SJSA1 (cell line): Measurements from ENCODE around the gene RTBDN. TPM values are rescaled to one million over a fixed set of nuclear protein-coding genes. Genes with fewer than 3 reads are reported as not detected.
A peak's percentile ranks its signal among the peaks of the same experiment; 100 is the strongest.

Experiments
- DNase-seq, 2 experiments: peaks; one replicate each; pipeline ENCODE4 v3.0.0-alpha.2; 2015 to 2020; ENCODE audit warnings: low spot score in 2 of 2, low read depth in 1 of 2
- H3K27ac ChIP-seq: fragments of 250-450 bp; sonication (Bioruptor Pico); 2 replicates; pipeline ENCODE4 v1.5.1; 2020; ENCODE audit warnings: mild to moderate bottlenecking, moderate library complexity
- H3K27me3 ChIP-seq: fragments of 250-450 bp; sonication (Bioruptor Pico); replicated peaks from 2 replicates; pipeline ENCODE4 v1.5.1; 2020; ENCODE audit warnings: mild to moderate bottlenecking, moderate library complexity
- H3K36me3 ChIP-seq: fragments of 250-450 bp; sonication (Bioruptor Pico); 2 replicates; pipeline ENCODE4 v1.5.1; 2020; ENCODE audit warnings: mild to moderate bottlenecking
- H3K4me1 ChIP-seq: fragments of 250-450 bp; sonication (Bioruptor Pico); replicated peaks from 2 replicates; pipeline ENCODE4 v1.6.1; 2021; ENCODE audit warnings: mild to moderate bottlenecking
- H3K4me3 ChIP-seq: fragments of 250-450 bp; sonication (Bioruptor Pico); 2 replicates; pipeline ENCODE4 v1.5.1; 2020; ENCODE audit warnings: mild to moderate bottlenecking
- H3K9me3 ChIP-seq: fragments of 250-450 bp; sonication (Bioruptor Pico); replicated peaks from 2 replicates; pipeline ENCODE4 v1.5.1; 2020; ENCODE audit warnings: mild to moderate bottlenecking
- total RNA-seq: library from RNA; depleted of rRNA; stranded (reverse); fragments of >200 nt; shearing (Covaris generic); gene quantifications from 2 replicates; pipeline ENCODE4 v1.2.3, GENCODE V29; 2014

Gene RTBDN
- total RNA-seq, 1 experiment from 2014 or later: not detected

DNA sequence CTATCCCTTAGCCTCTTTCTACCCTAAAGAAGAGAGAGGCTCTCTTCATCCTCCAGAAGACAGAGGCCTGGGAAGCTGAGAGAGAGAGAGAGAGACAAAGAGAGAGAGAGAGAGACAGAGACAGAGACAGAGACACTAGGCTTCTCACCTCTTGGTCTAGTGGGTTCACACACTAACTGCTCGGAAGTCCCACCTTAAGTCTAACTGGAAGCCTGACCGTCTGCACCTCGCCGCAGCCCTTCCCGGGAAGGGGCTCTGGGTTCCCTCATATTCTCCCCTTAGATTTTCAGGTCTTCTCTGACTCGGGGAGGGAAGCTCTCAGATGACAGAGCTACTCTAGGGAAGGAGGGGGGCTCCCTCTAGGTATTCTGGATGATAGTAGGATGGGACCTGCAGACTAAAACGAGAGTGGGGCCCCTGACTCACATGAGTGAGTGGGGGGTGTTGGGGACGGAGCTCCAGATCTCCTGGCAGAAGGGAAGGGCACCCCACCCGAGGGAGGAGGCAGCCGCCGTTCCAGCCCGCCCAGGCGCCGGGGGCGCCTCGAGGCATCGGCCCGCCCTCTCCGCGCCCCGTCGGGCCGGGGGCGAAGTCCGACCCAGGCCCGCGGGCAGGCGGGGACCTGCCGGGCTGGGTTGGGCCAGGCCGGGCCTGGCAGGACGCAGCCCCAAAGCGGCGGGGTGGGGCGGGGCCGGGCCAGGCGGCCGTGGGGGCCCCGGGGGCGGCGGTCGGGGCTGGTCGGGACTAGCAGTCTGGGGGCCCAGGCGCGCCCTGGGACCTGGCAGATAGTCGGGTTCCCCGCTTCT, 45.1 kb downstream of the RTBDN start:
- Histone ChIP-seq H3K36me3 (peaks cover 16% of the 10 kb centered on the region), H3K4me3 (peak overlapping the region; percentile 37), H3K27ac (peak overlapping the region; percentile 69), H3K9me3 (no peaks in the 10 kb centered on the region), H3K27me3 (no peaks in the 10 kb centered on the region), H3K4me1 (peaks cover 78% of the 10 kb centered on the region)
- DNase-seq: peak in 1 of 2 experiments; percentile 64

DNA sequence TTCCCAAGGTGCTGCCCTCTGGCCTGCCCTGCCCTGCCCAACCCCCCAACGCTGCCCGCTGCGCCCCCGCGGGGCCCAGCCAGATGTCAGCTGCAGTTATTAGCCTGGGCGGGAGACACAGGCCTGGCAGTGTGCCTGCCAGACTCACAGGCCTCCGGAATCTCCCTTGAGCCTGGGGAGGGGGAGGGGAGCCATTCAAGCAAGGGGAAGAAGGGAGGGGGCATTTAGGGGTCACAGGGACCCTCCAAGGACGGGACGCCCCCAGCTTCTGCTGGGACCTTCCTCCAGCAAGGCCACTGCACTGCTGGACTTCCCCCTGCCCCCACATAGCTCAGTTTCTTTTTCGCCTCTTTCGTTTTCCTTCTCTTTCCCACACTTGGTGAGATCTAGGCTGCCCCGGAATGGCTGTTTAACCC, 45.7 kb downstream of the RTBDN start:
- peaks cover 16% of the 10 kb centered on the region for H3K36me3 ChIP-seq
- H3K4me3 ChIP-seq: peak overlapping the region; percentile 37
- peak overlapping the region; percentile 69 for H3K27ac ChIP-seq
- H3K27me3 ChIP-seq: no peaks in the 10 kb centered on the region
- H3K4me1 ChIP-seq: peaks cover 78% of the 10 kb centered on the region
- peak; percentile 69 to 80 for DNase-seq
- H3K9me3 ChIP-seq: no peaks in the 10 kb centered on the region

DNA sequence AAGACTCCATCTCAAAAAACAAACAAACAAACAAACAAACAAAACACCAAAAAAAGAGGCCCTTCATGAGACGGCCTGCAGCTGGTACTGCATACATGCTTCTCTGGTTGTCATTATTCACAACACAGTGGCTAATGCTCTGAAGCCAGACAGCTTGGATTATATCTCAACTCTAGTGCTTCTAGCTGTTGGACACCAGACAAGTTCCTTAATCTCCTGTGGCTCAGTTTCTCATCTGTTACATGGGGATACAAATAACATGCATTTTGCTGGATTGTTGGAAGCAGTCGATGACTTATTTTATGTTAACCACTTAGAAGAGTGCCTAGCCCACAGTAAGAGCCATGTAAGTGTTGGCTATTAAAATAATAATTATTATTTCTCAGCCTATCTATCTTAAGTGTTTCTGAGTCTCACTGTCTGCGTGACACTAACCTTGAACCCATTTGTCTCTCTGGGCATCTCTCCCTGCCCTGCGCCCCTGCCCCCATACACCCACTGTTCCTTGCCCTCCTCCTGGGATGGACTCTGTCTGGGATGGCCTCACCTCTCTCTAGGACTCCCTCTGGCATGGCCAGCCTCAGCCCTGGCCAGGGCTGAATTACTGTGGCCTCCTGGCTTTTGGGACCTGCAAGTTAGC, 46.2 kb downstream of the RTBDN start:
- no peak overlapping the region for H3K4me3 ChIP-seq
- no peak for DNase-seq
- H3K9me3 ChIP-seq: no peaks in the 10 kb centered on the region
- no peaks in the 10 kb centered on the region for H3K27me3 ChIP-seq
- peaks cover 15% of the 10 kb centered on the region for H3K36me3 ChIP-seq
- H3K4me1 ChIP-seq: peaks cover 81% of the 10 kb centered on the region
- H3K27ac ChIP-seq: 0 out of 2 replicates have a peak overlapping the region, but pooled peaks have one; percentile 69

DNA sequence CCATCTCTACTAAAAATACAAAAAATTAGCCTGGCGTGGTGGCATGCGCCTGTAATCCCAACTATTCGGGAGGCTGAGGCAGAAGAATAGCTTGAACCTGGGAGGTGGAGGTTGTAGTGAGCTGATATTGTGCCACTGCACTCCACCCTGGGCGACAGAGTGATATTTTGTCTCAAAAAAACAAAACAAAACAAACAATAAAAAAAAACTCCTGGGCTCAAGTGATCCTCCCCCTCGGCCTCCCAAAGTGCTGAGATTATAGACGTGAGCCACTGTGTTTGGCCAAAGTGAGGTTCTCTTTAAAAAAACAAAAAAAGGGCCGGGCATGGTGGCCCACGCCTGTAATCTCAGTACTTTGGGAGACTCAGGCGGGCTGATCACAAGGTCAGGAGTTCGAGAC, 46.9 kb downstream of the RTBDN start:
- Histone ChIP-seq H3K4me1 (peaks cover 88% of the 10 kb centered on the region), H3K27me3 (no peaks in the 10 kb centered on the region), H3K4me3 (no peak overlapping the region), H3K27ac (0 out of 2 replicates have a peak overlapping the region, but pooled peaks have one; percentile 69), H3K9me3 (no peaks in the 10 kb centered on the region), H3K36me3 (peaks cover 8% of the 10 kb centered on the region)
- DNase-seq: peak in 1 of 2 experiments; percentile 65

DNA sequence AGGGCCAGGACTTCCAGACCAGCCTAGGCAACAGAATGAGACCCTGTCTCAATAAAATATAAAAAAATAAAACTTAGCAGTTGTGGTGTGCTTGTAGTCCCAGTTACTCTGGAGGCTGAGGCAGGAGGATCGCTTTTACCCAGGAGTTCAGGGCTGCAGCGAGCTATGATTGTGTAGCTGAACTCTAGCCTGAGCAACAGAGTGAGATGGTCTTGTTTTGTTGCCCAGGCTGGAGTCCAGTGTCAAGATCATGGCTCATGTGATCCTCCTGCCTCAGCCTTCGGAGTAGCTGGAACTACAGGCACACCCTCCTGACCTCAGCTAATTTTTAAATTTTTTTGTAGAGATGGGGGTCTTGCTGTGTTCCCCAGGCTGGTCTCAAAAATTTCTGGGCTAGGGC, 47.4 kb downstream of the RTBDN start:
- peaks cover 93% of the 10 kb centered on the region for H3K4me1 ChIP-seq

DNA sequence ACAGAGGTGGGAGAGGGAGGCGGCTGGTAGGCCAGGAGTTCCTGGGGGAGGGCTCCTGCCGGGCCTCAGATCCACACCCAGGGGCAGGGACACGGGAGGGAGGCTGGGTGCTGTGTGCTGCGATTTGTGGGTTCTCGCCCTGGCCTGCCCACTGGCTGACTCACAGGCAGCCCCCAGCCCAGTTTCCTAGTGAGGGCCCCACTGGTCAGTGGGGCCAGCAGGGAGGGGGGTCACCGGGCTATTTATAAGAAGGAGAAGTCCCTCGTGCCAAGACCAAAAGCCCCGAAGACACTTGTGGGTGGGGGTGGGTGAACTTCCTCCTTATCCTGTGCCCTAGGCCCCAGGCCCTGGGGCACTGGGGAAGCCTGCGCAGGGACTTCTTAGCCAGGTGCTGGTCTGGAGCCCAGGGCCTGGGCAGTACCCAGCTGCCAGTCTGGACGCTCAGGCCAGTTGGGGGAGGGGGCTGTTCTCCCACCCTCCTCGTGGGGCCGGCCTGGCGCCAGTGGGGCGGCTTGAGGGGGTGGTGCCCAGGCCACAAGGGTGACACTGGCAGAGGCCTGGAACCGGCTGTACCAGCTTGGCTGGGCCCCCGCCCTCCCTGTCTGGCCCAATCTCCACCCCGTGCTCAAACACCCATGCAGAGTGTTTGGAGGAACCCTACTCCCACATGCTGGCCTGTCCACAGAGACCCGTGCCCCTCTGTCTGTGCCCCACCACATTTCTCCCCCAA, 48.1 kb downstream of the RTBDN start:
- no peaks in the 10 kb centered on the region for H3K27me3 ChIP-seq
- H3K27ac ChIP-seq: peak overlapping the region; percentile 77
- no peak for DNase-seq
- no peaks in the 10 kb centered on the region for H3K9me3 ChIP-seq
- peaks cover 93% of the 10 kb centered on the region for H3K4me1 ChIP-seq
- no peak overlapping the region for H3K4me3 ChIP-seq
- H3K36me3 ChIP-seq: no peaks in the 10 kb centered on the region

More for the DNA sequence above, 47.4 kb downstream of the RTBDN start:
- H3K27ac ChIP-seq: no peak overlapping the region
- H3K4me3 ChIP-seq: no peak overlapping the region
- H3K27me3 ChIP-seq: no peaks in the 10 kb centered on the region
- no peaks in the 10 kb centered on the region for H3K9me3 ChIP-seq
- H3K36me3 ChIP-seq: peaks cover 3% of the 10 kb centered on the region
- DNase-seq: no peak

DNA sequence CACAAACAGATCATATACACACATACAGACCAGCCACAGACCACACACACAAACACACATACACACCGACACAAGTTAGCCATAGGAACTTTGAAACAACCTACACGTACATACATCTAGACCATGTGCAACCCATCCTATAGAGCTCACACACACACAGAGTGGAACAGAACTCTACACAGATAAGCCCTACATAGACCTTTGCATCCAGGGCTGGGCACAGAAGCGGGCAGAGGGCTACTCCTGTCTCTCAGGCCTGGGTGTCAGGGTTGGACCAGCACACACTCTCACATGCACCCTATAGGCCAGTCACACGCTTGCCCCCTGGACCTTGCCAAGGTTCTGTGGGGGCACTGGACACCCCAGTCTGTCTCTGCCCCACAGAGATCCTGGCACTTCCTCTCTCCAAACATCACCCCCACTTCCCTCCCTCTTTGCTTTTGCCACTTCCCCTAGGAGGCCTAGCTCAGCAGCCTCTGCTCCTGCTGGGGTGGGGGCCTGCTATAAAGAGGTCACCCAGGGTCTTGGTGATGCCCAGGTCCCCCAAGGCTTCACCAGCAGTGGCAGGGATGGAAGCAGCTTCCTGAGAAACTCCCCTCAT, 48.8 kb downstream of the RTBDN start:
- no peak overlapping the region for H3K4me3 ChIP-seq
- H3K27me3 ChIP-seq: no peaks in the 10 kb centered on the region
- H3K4me1 ChIP-seq: peaks cover 86% of the 10 kb centered on the region
- no peaks in the 10 kb centered on the region for H3K9me3 ChIP-seq
- H3K36me3 ChIP-seq: no peaks in the 10 kb centered on the region
- DNase-seq: no peak
- peak overlapping the region; percentile 77 for H3K27ac ChIP-seq

DNA sequence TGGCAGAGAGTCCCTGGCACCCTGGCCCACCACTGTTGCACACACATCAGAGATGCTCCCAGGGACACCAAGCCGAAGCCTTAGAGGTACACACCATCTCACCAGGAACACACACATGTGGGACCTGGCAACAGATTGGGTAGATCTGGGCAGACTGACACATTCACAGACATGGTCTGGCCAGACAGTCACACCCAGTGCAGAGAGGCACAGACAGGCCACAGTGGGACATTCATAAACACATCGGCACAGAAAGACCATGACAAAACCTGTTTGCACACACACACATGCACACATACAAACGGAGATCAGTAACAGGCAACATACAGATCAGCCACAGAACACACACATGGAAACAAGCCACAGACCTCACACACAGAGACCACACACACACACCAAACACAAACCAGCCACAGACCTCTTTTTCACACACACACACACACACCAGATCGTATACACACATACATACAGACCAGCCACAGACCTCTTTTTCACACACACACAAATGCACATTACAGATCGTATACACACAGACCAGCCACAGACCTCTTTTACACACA, 49.4 kb downstream of the RTBDN start:
- no peaks in the 10 kb centered on the region for H3K9me3 ChIP-seq
- H3K36me3 ChIP-seq: no peaks in the 10 kb centered on the region
- peaks cover 81% of the 10 kb centered on the region for H3K4me1 ChIP-seq
- peak; percentile 72 to 77 for DNase-seq
- H3K4me3 ChIP-seq: no peak overlapping the region
- peak overlapping the region; percentile 77 for H3K27ac ChIP-seq
- H3K27me3 ChIP-seq: no peaks in the 10 kb centered on the region

DNA sequence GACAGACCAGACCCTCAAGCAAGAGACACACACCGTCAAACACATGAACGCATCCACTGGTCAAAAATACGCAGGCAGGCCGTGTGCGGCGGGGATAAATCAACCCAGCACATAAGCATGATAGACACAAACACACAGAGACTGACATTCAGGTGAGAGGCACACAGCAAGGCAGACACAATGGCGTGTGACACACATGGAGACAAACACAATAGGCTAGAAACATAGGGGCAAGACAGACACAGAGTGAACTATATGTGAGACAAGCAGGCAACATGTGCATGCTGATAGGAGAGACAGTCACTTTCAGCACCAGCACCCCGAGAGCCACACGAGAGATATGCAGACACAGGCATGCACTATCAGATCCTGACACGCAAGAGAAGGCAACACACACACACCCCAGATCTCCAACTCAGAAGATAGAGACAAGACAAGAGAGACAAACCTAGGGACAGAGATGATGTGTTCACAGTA, 49.9 kb downstream of the RTBDN start:
- Histone ChIP-seq H3K36me3 (no peaks in the 10 kb centered on the region), H3K4me1 (peaks cover 80% of the 10 kb centered on the region), H3K27ac (peak overlapping the region; percentile 77), H3K27me3 (no peaks in the 10 kb centered on the region), H3K4me3 (no peak overlapping the region), H3K9me3 (no peaks in the 10 kb centered on the region)
- DNase-seq: peak in 1 of 2 experiments; percentile 63

DNA sequence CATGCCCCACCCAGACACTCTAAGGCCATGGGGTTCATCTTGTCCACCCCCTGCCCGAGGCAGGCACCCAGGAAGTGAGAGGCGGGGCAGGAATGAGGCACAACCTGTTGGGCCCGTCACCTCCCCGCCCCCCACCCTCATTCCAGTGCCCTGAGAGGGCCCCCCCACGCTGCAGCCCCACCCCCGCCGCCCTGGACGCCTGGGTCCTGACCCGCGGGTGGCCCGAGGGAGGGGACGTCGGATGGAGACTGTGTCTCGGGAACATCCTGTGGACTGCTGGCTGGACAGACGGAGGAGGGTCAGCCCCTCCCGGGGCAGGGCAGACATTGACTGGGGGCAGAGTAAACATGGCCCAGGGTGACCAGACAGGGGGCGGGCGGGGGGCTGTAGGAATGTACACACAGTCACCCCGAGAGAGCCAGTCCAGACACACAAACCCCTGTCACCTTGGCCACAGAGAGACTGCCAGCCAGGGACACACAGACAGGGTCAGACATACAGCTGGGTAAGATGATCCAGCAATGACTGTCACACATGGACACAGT, 50.5 kb downstream of the RTBDN start:
- Histone ChIP-seq H3K36me3 (no peaks in the 10 kb centered on the region), H3K27ac (peak overlapping the region; percentile 77), H3K4me1 (peaks cover 80% of the 10 kb centered on the region), H3K27me3 (no peaks in the 10 kb centered on the region), H3K9me3 (no peaks in the 10 kb centered on the region), H3K4me3 (no peak overlapping the region)
- peak in 1 of 2 experiments; percentile 83 for DNase-seq

DNA sequence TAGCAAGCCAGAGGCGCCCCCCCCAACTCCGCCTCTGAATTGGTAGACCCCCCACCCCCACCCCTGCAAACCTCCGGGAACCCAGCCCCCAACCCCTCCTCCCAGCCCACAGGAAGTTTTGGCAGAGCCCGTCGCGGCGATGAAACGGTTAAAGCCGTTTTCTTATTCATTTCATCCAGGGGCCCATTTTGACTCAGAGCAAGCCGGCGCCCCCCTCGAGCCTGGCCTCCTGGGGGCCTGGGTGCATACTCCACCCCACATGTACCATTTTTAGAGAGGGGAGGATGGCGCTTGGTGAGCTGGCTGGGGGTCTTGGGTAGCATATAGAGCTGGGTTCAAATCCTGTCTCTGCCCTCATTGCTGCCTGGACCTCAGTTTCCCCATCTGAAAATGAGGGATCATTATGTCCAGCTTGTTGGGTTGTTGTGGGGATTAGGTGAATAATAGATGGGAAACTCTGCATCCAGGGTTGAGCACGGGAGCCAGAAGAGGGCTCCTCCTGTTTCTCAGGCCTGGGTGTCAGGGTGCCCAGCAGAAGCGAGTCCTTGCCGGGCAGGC, 51.0 kb downstream of the RTBDN start:
- Histone ChIP-seq H3K4me3 (peak overlapping the region; percentile 38), H3K27ac (peak overlapping the region; percentile 77), H3K4me1 (peaks cover 80% of the 10 kb centered on the region), H3K9me3 (no peaks in the 10 kb centered on the region), H3K27me3 (no peaks in the 10 kb centered on the region), H3K36me3 (no peaks in the 10 kb centered on the region)
- DNase-seq: peak; percentile 65 to 68

DNA sequence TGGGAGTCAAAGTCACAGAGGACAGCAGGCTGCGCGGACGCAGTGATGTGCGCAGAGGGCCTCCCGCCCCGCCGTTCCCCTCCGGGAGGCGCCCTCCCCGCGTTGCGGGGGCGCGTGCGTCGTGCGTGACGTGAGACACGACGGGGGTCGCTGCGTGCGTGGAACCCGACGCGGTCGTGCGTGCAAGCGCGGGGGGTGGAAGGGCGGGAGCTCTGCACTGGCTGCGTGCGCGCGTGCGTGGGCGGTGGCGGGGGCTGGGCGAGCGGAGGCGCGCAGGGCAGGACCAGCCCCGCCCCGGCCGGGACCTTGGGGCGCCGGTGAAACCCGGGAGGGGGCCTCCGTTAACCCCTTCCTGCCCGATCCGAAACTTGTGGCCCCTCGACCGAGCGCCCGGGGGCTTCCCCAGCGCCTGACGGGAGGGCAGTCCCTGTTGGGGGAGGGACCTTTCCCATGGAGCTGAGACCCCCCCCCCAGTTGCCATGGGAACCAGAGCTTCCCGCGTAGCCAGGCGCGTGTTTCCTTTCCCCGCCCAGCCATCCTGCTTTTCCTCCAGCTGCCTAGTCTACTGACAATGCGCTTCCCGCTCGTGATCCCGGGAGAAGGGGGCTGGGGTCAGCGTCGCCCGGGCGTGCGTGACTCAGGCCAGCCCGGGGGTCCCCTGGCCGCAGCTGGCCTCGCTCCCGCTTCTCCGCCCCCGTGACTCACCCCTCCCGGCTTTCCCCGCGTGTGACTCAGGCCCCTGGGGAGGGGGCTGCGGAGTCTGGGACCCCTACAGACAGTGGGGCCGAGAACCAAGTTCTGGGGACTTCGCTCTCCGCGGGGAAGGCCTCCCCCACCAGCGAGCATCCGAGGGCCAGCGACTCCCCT, 51.7 kb downstream of the RTBDN start:
- peak; percentile 91 for DNase-seq
- Histone ChIP-seq H3K4me3 (peak overlapping the region; percentile 38), H3K9me3 (no peaks in the 10 kb centered on the region), H3K36me3 (no peaks in the 10 kb centered on the region), H3K4me1 (peaks cover 76% of the 10 kb centered on the region), H3K27me3 (no peaks in the 10 kb centered on the region), H3K27ac (peak overlapping the region; percentile 77)
